Fibroblast of the conjunctiva (primary cell): ENCODE measurements around the gene SRD5A1.
"Not testable (repeated sequence)": the region's sequence is repeated elsewhere in the genome, so short reads cannot be mapped to it uniquely, and the experiment has no call there.

ENCODE experiments used
- DNase-seq: peaks from one replicate; pipeline ENCODE4 v3.0.0-alpha.2; 2010; ENCODE audit warnings: low read depth

SRD5A1 gene

GRCh38 chr5:6645571-6646362, 12.5 kb downstream of the SRD5A1 start:
- not testable (repeated sequence) for DNase-seq

GRCh38 chr5:6649186-6649585, 15.9 kb downstream of the SRD5A1 start:
- no peak for DNase-seq

GRCh38 chr5:6649681-6650080, 16.4 kb downstream of the SRD5A1 start:
- DNase-seq, result no peak

- no peak for DNase-seq
These were observed 18.8 kb downstream of the SRD5A1 start for GRCh38 chr5:6652025-6652424.

GRCh38 chr5:6655432-6655831, 22.2 kb downstream of the SRD5A1 start:
- no peak for DNase-seq

GRCh38 chr5:6656680-6657079, 23.4 kb downstream of the SRD5A1 start:
- DNase-seq, result no peak

GRCh38 chr5:6659941-6660684, 26.9 kb downstream of the SRD5A1 start:
- DNase-seq, result no peak

- no peak for DNase-seq
These were observed 27.4 kb downstream of the SRD5A1 start for GRCh38 chr5:6660688-6661087.

- DNase-seq, result no peak
These were observed 33.5 kb downstream of the SRD5A1 start for GRCh38 chr5:6666762-6667161.

GRCh38 chr5:6667648-6668047, 34.4 kb downstream of the SRD5A1 start:
- no peak for DNase-seq

- DNase-seq, result not testable (repeated sequence)
These were observed 35.5 kb downstream of the SRD5A1 start for GRCh38 chr5:6668717-6669116.

GRCh38 chr5:6673031-6673430, 39.8 kb downstream of the SRD5A1 start:
- DNase-seq, result no peak

GRCh38 chr5:6673963-6674362, 40.7 kb downstream of the SRD5A1 start:
- DNase-seq, result no peak

GRCh38 chr5:6674421-6674820, 41.2 kb downstream of the SRD5A1 start:
- no peak for DNase-seq

- DNase-seq, result no peak
These were observed 41.6 kb downstream of the SRD5A1 start for GRCh38 chr5:6674886-6675285.

GRCh38 chr5:6675784-6676491, 42.7 kb downstream of the SRD5A1 start:
- no peak for DNase-seq

GRCh38 chr5:6676702-6677101, 43.5 kb downstream of the SRD5A1 start:
- no peak for DNase-seq

- no peak for DNase-seq
These were observed 45.1 kb downstream of the SRD5A1 start for GRCh38 chr5:6678385-6678784.

- no peak for DNase-seq
These were observed 47.7 kb downstream of the SRD5A1 start for GRCh38 chr5:6680922-6681321.

GRCh38 chr5:6681682-6682081, 48.4 kb downstream of the SRD5A1 start:
- DNase-seq, result no peak

- no peak for DNase-seq
These were observed 49.0 kb downstream of the SRD5A1 start for GRCh38 chr5:6682239-6682638.

GRCh38 chr5:6683241-6683640, 50.0 kb downstream of the SRD5A1 start:
- DNase-seq, result no peak

GRCh38 chr5:6684075-6684474, 50.8 kb downstream of the SRD5A1 start:
- no peak for DNase-seq
